CD4-positive, alpha-beta T cell treated with Interleukin-10 for 1 hour (primary cell): ENCODE measurements around the gene PAK5.

Source experiments
- DNase-seq: peaks from one replicate; pipeline ENCODE4 v3.0.0-alpha.2; 2020

Gene PAK5

DNA sequence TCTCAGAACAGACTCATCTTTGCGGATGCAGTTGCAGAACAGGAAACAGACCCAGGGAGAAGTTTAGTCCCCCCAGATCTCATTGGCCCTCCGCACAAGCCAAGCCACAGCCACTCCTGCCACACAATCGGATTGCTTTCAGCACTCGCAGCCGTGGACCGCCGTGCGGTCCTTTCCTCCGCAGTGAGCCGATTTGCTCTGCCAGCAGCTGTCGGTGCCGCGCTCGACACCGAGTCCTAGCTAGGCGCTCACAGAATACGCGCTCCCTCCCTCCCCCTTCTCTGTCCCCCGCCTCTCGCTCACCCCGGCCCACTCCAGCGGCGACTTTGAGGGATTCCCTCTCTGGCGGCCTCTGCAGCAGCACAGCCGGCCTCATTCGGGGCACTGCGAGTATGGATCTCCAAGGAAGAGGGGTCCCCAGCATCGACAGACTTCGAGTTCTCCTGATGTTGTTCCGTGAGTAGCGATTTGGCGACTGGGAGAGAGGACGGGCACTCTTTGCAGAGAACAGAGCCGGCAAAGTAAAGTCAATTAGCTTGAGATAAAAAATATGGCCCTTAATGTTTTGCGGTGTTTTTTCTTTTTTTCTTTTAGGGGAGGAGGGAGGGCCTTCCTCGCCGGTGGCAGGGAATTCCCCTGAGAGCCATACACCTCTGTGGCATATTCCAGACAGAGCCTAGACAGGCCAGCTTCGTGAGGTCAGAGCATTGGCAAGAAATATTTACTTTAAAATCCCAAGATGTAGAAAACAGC is 324.2 kb downstream of the PAK5 start, which contains the start of gene LAMP5:
LAMP5 (plus strand) TSS at position 130 of the 753 bp plus-strand sequence; CDS start at position 393, 263 bp downstream.
- no peak for DNase-seq

- DNase-seq: no peak
Observed at GRCh38 chr20:9514072-9514460, 324.8 kb downstream of the PAK5 start.

GRCh38 chr20:9510911-9511310 is 328.0 kb downstream of the PAK5 start:
- no peak for DNase-seq

GRCh38 chr20:9509246-9509645 is 329.6 kb downstream of the PAK5 start:
- DNase-seq: no peak

GRCh38 chr20:9508696-9509178 is 330.1 kb downstream of the PAK5 start:
- DNase-seq: no peak

DNA sequence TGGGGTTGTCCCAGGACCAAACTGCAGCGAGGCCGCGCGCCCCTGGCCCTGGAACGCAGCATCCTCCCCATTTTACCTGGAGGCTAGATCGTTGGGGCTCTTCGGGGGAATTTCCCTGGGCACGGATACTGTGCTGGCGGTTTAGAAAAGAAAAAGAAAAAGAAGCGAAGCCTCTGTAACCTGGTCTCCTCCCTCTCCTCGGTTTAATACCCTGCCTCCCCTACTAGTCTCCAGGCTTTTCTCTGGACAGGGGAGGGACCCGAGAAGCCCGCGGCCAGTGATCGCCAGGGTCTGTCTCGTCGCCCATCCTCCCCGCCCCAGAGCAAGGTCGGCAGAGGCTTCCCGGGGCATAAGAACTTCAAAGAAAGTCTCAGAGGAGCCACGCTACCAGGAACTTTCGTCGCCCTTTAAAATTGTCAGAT is 330.6 kb downstream of the PAK5 start:
- DNase-seq: no peak

DNA sequence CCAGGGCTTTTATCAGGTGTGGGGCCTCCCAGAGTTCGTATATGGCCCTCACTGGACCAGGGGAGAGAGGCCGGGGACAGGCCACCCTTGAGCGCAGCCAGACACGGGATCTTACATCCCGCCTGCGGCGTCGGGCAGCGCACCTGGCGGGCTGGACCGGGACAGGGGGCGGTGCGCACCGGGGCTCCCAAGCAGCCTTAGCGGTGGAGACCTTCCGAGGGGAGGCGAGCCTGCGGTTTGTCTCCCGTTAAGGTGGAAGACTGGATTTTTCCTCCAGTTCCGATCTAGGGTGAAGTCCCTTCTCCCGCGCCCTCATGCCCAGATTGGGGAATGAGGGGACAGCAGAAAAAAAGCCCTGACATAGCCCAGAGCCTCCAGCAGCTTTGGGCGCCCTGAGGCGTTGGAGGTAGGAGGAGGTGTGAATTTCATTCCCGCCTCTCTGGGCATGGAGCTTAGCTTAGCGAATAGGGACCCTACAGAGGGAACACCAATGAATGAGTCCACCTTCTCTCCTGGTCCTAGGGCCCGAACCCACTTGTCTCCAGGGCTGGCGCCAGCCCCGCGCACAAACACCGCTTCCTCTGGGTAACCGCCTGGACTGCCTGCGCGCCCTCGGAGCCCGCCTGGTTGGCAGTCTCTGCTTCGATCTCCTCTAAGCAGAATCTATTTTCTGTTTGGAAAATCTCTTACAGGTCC is 331.2 kb downstream of the PAK5 start:
- DNase-seq: no peak

- no peak for DNase-seq
Observed at GRCh38 chr20:9506964-9507369, 331.9 kb downstream of the PAK5 start.

- DNase-seq: no peak
Observed at GRCh38 chr20:9506280-9506821, 332.5 kb downstream of the PAK5 start.

- no peak for DNase-seq
Observed at GRCh38 chr20:9503526-9504245, 335.2 kb downstream of the PAK5 start.

DNA sequence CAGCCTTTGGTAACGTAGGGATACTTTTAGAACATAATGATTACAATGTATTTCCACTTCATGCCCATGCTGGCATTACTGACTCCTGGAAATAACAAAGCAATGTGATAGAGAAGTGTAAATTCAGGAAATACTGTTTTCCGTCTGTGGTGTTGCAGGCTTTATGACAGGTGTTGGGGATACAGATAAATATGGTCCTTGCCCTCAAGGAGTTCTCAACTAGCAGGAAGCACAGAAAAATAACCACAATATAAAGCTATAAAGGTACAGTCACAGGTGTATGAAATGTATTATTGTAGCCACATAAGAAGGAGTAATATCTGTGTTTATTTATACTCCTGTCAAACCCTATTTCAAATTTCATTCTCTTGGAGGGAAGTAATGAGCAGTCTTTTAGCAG is 337.4 kb downstream of the PAK5 start:
- DNase-seq: no peak

DNA sequence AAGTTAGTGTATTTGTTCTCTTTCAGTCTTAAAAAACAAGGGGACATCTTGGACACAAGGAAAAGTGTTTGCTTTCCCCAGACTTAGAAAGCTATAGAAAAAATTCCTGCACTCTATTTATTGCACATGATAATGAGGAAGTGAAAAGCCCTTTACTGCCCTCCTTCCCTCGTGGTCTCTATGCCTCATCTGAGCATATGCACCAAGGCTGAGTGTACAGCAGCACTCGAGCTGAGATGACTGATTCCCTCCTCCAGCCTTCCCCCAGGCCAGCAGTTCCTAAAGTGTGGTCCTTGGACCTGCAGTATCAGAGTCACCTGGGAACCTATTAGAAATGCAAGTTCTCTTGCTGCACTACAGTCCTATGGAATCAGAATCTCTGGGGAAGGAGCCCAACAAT is 338.8 kb downstream of the PAK5 start:
- DNase-seq: no peak

- no peak for DNase-seq
Observed at GRCh38 chr20:9499126-9499899, 339.6 kb downstream of the PAK5 start.

GRCh38 chr20:9498322-9498721 is 340.6 kb downstream of the PAK5 start:
- no peak for DNase-seq

- DNase-seq: no peak
Observed at GRCh38 chr20:9496155-9496554, 342.7 kb downstream of the PAK5 start.

- no peak for DNase-seq
Observed at GRCh38 chr20:9495701-9496100, 343.2 kb downstream of the PAK5 start.

DNA sequence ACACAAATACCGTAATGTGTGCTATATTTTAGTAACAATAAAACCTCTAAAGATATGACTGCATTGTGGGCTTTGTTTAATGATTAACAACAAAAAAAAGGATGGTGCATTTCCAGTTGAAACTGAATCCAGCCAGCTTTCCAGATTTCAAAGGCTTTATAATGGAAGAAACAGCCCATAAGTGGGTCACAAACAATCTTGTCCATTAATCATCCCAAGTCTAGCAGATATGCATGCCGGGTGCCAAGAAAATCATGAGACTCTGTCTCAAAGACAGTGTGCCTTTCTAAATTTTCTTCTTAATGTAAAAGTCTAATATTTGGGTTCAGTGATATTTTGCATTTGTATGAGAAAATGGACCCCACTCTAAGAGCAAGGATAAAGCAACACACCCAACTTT is 345.1 kb downstream of the PAK5 start:
- DNase-seq: no peak

DNA sequence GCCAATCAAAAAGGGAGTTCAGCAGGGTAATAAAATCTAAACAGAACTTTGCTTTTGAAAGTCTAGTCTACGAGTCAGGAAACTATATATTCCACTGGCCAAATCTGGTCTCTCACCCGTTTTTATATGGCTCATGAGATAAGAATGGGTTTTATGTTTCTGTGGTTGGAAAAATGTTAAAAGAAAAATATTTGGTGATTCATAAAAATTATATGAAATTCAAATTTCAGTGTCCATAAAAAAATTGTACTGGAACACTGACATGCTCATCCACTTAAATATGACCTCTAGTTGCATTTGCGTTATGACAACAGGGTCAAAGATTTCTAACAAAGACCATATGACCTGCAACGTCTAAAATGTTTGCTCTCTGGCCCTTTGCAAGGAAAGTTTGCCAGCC is 346.8 kb downstream of the PAK5 start:
- DNase-seq: no peak

DNA sequence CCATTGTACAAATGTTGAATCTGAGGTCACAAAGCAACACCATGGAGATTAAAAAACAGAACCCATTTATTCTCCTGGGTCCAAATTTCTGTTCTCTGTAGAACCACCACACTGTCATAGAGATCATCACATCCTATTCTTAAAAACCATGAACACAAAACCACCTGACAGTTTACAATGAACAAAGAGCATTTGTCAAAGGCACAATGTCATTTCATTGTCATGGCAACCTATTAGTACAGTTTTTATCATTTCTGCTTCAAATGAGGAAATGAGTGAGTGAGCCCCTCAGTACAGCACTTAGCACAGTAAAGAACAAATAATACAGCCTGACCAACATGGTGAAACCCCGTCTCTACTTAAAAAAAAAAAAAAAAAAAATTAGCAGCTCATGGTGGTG is 347.6 kb downstream of the PAK5 start:
- DNase-seq: no peak

DNA sequence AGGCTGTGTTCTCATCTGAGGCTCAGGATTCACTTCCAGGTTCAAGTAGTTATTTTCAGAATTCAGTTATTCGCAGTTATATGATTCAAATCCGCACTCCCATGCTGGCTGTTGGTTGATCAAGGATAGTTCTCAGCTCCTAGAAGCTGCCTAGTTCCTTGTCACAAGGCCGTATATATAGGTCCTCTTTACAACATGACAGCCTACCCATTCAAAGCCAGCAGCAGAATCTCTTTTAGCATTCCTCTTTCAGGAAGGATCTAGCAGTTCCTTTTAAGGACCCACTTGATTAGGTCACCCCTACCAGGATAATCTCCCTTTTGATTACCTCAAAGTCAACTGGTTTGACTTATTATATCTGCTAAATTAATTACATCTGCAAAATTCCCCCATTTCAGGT is 348.2 kb downstream of the PAK5 start:
- no peak for DNase-seq

GRCh38 chr20:9490161-9490560 is 348.7 kb downstream of the PAK5 start:
- DNase-seq: no peak

DNA sequence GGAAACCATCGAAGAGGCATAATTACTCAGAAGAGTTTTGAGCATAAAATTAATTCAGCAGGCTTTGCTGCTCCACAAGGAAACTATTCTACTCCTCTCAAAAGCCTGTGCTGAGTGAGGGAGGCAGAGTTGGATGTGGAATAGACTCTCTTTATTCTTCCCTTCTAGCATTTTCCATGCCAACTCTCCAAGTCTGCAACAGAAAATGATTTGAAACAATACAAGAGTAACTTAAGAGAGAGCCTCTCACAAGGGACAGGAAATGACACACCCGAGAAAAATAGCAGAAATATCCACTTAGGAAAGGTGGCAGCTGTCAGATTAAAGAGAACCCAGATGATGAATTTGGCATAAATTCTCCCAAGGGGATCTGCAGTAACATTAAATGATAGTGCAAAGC is 350.8 kb downstream of the PAK5 start:
- no peak for DNase-seq
